HepG2 (cell line): ENCODE measurements around the gene C1RL. TPM values are rescaled to one million over a fixed set of nuclear protein-coding genes. Genes with fewer than 3 reads are reported as not detected.

Experiments
- ELF1 ChIP-seq: sonication (generic); formaldehyde crosslinking; IDR thresholded peaks from 2 replicates; pipeline ENCODE4 v1.4.0; 2020; ENCODE audit warnings: missing genetic modification reagents
- HMG20B ChIP-seq: conservative IDR thresholded peaks from 2 replicates; pipeline ENCODE4 v1.6.1; 2016; ENCODE audit warnings: missing genetic modification reagents, missing compliant biosample characterization
- HOXD1 ChIP-seq: sonication (generic); formaldehyde crosslinking; IDR thresholded peaks from 2 replicates; pipeline ENCODE4 v1.5.0; 2020; ENCODE audit warnings: missing genetic modification reagents
- KDM3A ChIP-seq: IDR thresholded peaks from 2 replicates; pipeline ENCODE4 v1.6.1; 2018; ENCODE audit warnings: low read depth, missing compliant biosample characterization
- MIXL1 ChIP-seq: IDR thresholded peaks from 2 replicates; pipeline ENCODE4 v1.6.1; 2016
- PAX8 ChIP-seq: sonication (generic); formaldehyde crosslinking; IDR thresholded peaks from 2 replicates; pipeline ENCODE4 v1.8.0; 2022; ENCODE audit warnings: mild to moderate bottlenecking, missing genetic modification reagents, borderline replicate concordance
- REXO4 ChIP-seq: sonication (generic); formaldehyde crosslinking; IDR thresholded peaks from 2 replicates; pipeline ENCODE4 v1.8.0; 2022; ENCODE audit warnings: missing genetic modification reagents, mild to moderate bottlenecking, borderline replicate concordance
- SOX6 ChIP-seq, 2 experiments: fragments of 450-650 bp in 1 of 2; sonication (generic) in 1 of 2; formaldehyde crosslinking in 1 of 2; IDR thresholded peaks; 2 replicates each; pipeline versions ENCODE4 v1.4.0 to v1.6.1; 2017 to 2020; ENCODE audit warnings: antibody characterized with exemption in 1 of 2, mild to moderate bottlenecking in 1 of 2, missing genetic modification reagents in 1 of 2
- TEAD3 ChIP-seq: optimal IDR thresholded peaks from 2 replicates; pipeline ENCODE3; 2016; ENCODE audit warnings: borderline replicate concordance
- ZSCAN12 ChIP-seq: sonication (generic); formaldehyde crosslinking; IDR thresholded peaks from 2 replicates; pipeline ENCODE4 v1.9.0; 2021; ENCODE audit warnings: mild to moderate bottlenecking, missing genetic modification reagents
- ZSCAN31 ChIP-seq: sonication (generic); formaldehyde crosslinking; IDR thresholded peaks from 2 replicates; pipeline ENCODE4 v1.5.0; 2020; ENCODE audit warnings: low read depth, mild to moderate bottlenecking, missing genetic modification reagents
- polyA plus RNA-seq, 8 experiments: library from polyadenylated mRNA; depleted of rRNA in 3 of 8; stranded (reverse) in 7 of 8; unstranded in 1 of 8; fragments of >200 nt; fragmentation: Illumina TruSeq in 4 of 8; extraction: Trizol in 4 of 8; gene quantifications; 2 replicates each; pipeline versions ENCODE4 v1.2.1 to v1.2.3, GENCODE V29; 2011 to 2016; ENCODE audit warnings: low read depth in 4 of 8, missing spikeins in 1 of 8, mixed read lengths in 1 of 8; ENCODE audit not compliant: insufficient read depth in 1 of 8
- total RNA-seq, 5 experiments: library from RNA; depleted of rRNA; stranded (reverse); fragments of >200 nt; fragmentation: Illumina TruSeq; extraction: Trizol; gene quantifications; 2 replicates each; pipeline ENCODE4 v1.2.3, GENCODE V29; 2016; ENCODE audit warnings: low read depth in 1 of 5
- TF ChIP-seq, protein P1 (sequence below): sonication (generic); formaldehyde crosslinking; IDR thresholded peaks from one replicate; pipeline ENCODE4 v1.5.1; 2020; ENCODE audit warnings: mild to moderate bottlenecking, missing genetic modification reagents; ENCODE audit errors: not compliant biosample characterization
- TF ChIP-seq, protein P2 (sequence below): sonication (generic); formaldehyde crosslinking; IDR thresholded peaks from 2 replicates; pipeline ENCODE4 v1.9.0; 2022; ENCODE audit warnings: missing genetic modification reagents, mild to moderate bottlenecking, borderline replicate concordance
- TF ChIP-seq, protein P3 (sequence below): sonication (generic); formaldehyde crosslinking; IDR thresholded peaks from 2 replicates; pipeline ENCODE4 v1.4.0; 2020; ENCODE audit warnings: mild to moderate bottlenecking, missing genetic modification reagents
- TF ChIP-seq, protein P4 (sequence below), 2 experiments: sonication (generic) in 1 of 2; formaldehyde crosslinking in 1 of 2; IDR thresholded peaks; 2 replicates each; pipeline versions ENCODE4 v1.4.0 to v1.6.1; 2018 to 2020; ENCODE audit warnings: missing genetic modification reagents in 2 of 2, borderline replicate concordance in 1 of 2, low read depth in 1 of 2, mild to moderate bottlenecking in 1 of 2, missing biosample characterization in 1 of 2

The C1RL gene
- total and polyA plus RNA-seq, 2 of the 13 experiments (the other 11 are each of a cell fraction or from before 2014, with no cell fraction given) = 28.9 to 53.1 TPM

DNA sequence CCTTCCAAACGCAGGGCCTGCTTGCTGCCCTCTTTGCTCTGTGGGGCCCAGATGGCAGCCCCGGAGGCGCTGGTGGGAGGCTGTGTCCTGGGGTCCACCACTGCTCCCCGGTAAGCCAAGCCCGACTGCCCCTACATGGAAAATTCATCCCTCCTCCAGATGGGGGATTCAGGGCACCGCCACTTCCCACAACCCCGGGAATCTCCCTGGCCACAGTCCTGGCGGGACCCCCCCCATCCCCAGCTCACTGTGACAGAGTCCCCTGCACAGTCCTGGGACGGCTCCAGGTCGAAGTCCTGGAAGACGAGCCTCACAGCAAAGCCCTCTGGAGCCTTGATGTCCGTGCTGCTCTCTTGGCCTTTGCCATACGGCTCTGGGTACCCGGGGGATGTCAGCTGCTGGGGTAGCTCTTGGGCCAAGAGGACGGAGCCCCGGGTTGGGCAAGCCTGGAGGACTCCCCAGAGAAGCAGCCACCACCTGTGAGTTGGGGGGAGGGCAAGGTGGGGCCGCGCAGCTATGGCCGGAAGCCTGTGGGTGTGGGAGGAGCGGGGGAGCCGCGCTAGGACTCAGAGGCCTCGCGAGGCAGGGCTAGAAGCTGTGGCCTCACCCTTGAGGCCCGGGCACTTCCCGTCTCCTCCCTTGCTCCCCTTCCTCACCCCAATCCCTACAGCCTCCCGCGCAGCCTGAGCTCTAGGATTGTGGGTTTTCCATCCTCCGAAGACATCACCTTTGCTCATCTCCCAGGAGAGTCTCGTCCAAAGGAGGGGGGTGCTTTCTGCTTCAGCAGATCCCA, 815 bp downstream of the C1RL start (continued):
- TF ChIP-seq REXO4 (no peak; the same call in 1 of the 2 replicates), KDM3A (peak; percentile 82), TEAD3 (no peak), ELF1 (peak; percentile 56), SOX6 (IDR thresholded peaks at IDR 0.05) (no peak), SOX6 (CRISPR knock-in tag; IDR thresholded peaks at IDR 0.05) (peak; percentile 27; the same call in 1 of the 2 replicates), PAX8 (0 out of 2 replicates have a peak, but pooled peaks have one; percentile 48), ZSCAN31 (no peak; the same call in 1 of the 2 replicates), MIXL1 (CRISPR knock-in tag) (peak; percentile 7; the same call in 1 of the 2 replicates), HOXD1 (CRISPR knock-in tag) (peak; percentile 25; the same call in 1 of the 2 replicates), ZSCAN12 (CRISPR knock-in tag) (0 out of 2 replicates have a peak, but pooled peaks have one; percentile 43), HMG20B (CRISPR knock-in tag) (peak; percentile 20; the same call in 1 of the 2 replicates)
- TF ChIP-seq, protein P1, sequence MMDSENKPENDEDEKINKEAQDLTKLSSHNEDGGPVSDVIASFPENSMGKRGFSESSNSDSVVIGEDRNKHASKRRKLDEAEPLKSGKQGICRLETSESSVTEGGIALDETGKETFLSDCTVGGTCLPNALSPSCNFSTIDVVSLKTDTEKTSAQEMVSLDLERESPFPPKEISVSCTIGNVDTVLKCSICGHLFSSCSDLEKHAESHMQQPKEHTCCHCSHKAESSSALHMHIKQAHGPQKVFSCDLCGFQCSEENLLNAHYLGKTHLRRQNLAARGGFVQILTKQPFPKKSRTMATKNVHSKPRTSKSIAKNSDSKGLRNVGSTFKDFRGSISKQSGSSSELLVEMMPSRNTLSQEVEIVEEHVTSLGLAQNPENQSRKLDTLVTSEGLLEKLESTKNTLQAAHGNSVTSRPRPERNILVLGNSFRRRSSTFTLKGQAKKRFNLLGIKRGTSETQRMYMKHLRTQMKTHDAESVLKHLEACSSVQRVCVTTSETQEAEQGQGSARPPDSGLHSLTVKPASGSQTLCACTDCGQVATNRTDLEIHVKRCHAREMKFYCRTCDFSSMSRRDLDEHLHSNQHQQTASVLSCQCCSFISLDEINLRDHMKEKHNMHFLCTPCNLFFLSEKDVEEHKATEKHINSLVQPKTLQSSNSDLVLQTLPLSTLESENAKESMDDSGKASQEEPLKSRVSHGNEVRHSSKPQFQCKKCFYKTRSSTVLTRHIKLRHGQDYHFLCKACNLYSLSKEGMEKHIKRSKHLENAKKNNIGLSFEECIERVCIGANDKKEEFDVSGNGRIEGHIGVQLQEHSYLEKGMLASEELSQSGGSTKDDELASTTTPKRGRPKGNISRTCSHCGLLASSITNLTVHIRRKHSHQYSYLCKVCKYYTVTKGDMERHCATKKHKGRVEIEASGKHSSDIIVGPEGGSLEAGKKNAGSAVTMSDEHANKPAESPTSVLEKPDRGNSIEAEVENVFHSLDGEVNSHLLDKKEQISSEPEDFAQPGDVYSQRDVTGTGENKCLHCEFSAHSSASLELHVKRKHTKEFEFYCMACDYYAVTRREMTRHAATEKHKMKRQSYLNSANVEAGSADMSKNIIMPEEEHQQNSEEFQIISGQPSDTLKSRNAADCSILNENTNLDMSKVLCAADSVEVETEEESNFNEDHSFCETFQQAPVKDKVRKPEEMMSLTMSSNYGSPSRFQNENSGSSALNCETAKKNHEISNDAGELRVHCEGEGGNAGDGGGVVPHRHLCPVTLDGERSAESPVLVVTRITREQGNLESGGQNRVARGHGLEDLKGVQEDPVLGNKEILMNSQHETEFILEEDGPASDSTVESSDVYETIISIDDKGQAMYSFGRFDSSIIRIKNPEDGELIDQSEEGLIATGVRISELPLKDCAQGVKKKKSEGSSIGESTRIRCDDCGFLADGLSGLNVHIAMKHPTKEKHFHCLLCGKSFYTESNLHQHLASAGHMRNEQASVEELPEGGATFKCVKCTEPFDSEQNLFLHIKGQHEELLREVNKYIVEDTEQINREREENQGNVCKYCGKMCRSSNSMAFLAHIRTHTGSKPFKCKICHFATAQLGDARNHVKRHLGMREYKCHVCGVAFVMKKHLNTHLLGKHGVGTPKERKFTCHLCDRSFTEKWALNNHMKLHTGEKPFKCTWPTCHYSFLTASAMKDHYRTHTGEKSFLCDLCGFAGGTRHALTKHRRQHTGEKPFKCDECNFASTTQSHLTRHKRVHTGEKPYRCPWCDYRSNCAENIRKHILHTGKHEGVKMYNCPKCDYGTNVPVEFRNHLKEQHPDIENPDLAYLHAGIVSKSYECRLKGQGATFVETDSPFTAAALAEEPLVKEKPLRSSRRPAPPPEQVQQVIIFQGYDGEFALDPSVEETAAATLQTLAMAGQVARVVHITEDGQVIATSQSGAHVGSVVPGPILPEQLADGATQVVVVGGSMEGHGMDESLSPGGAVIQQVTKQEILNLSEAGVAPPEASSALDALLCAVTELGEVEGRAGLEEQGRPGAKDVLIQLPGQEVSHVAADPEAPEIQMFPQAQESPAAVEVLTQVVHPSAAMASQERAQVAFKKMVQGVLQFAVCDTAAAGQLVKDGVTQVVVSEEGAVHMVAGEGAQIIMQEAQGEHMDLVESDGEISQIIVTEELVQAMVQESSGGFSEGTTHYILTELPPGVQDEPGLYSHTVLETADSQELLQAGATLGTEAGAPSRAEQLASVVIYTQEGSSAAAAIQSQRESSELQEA (CRISPR knock-in tag) = no peak
- TF ChIP-seq, protein P2, sequence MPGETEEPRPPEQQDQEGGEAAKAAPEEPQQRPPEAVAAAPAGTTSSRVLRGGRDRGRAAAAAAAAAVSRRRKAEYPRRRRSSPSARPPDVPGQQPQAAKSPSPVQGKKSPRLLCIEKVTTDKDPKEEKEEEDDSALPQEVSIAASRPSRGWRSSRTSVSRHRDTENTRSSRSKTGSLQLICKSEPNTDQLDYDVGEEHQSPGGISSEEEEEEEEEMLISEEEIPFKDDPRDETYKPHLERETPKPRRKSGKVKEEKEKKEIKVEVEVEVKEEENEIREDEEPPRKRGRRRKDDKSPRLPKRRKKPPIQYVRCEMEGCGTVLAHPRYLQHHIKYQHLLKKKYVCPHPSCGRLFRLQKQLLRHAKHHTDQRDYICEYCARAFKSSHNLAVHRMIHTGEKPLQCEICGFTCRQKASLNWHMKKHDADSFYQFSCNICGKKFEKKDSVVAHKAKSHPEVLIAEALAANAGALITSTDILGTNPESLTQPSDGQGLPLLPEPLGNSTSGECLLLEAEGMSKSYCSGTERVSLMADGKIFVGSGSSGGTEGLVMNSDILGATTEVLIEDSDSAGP (CRISPR knock-in tag) = peak; percentile 79; the same call in 1 of the 2 replicates
- TF ChIP-seq, protein P3, sequence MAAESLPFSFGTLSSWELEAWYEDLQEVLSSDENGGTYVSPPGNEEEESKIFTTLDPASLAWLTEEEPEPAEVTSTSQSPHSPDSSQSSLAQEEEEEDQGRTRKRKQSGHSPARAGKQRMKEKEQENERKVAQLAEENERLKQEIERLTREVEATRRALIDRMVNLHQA (CRISPR knock-in tag) = no peak
- TF ChIP-seq, protein P4, sequence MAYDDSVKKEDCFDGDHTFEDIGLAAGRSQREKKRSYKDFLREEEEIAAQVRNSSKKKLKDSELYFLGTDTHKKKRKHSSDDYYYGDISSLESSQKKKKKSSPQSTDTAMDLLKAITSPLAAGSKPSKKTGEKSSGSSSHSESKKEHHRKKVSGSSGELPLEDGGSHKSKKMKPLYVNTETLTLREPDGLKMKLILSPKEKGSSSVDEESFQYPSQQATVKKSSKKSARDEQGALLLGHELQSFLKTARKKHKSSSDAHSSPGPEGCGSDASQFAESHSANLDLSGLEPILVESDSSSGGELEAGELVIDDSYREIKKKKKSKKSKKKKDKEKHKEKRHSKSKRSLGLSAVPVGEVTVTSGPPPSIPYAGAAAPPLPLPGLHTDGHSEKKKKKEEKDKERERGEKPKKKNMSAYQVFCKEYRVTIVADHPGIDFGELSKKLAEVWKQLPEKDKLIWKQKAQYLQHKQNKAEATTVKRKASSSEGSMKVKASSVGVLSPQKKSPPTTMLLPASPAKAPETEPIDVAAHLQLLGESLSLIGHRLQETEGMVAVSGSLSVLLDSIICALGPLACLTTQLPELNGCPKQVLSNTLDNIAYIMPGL (CRISPR knock-in tag; IDR thresholded peaks at IDR 0.05; ENCODE audit: borderline replicate concordance in 1 of 2, low read depth in 1 of 2) = peak; percentile 50 to 87; a peak in 3 of 4 replicates
